Mucosa of descending colon (tissue), 3 donors: Measurements from ENCODE around the gene TRPT1. TPM values are rescaled to one million over a fixed set of nuclear protein-coding genes. Genes with fewer than 3 reads are reported as not detected.
A peak's percentile ranks its signal among the peaks of the same experiment; 100 is the strongest.

Experiments used
- ATAC-seq: fragments of 200-7000 bp; cut with Tn5 transposase; one replicate; pipeline ENCODE4 v1.9.1; 2020; ENCODE audit warnings: mild to moderate bottlenecking, moderate library complexity
- DNase-seq, 3 donors: peaks; one replicate each; pipeline ENCODE4 v3.0.0-alpha.2; 2020
- H3K36me3 ChIP-seq: fragments of 200-600 bp; one replicate; pipeline ENCODE4 v1.8.0; 2021; ENCODE audit warnings: low read depth, mild to moderate bottlenecking
- H3K4me1 ChIP-seq: fragments of 200-600 bp; one replicate; pipeline ENCODE4 v1.8.0; 2021; ENCODE audit warnings: low read depth, mild to moderate bottlenecking
- H3K4me3 ChIP-seq: fragments of 200-600 bp; one replicate; pipeline ENCODE4 v1.8.0; 2021; ENCODE audit warnings: mild to moderate bottlenecking
- H3K9me3 ChIP-seq: fragments of 200-600 bp; one replicate; pipeline ENCODE4 v1.8.0; 2021; ENCODE audit warnings: mild to moderate bottlenecking
- intact Hi-C, 2 donors: fragments of 100-400 bp; cut with DNase I in 1 of 2; cut with micrococcal nuclease in 1 of 2; formaldehyde crosslinking; loops; one replicate each; pipeline versions ENCODE4 v1.11.0 to v1.11.1; 2022; cut with DNase I, micrococcal nuclease
- total RNA-seq, 3 donors: library from RNA; stranded (reverse); fragmentation: NEBNext Ultra II Directional in 2 of 3; extraction: Animal tissue kit (Norgen Biotek cat#: 25700) in 2 of 3; gene quantifications; one replicate each; pipeline versions ENCODE4 v1.2.1 to v1.2.4, GENCODE V29; 2021 to 2023
- TF ChIP-seq, protein P1 (sequence below): fragments of 200-600 bp; IDR thresholded peaks from one replicate; pipeline ENCODE4 v1.8.0; 2022; ENCODE audit warnings: antibody characterized with exemption, mild to moderate bottlenecking
- donor health status: DM: no; HTN: no; CAD: no; lungs with moderate emphysema.
- donor health status: DM: no; HTN: no; CAD: no.
- donor health status: DM: no; HTN: yes; CAD: no.

Gene TRPT1
- total RNA-seq, 3 donors from 2014 or later: 50.6 to 55.1 (median 53.1) TPM

DNA sequence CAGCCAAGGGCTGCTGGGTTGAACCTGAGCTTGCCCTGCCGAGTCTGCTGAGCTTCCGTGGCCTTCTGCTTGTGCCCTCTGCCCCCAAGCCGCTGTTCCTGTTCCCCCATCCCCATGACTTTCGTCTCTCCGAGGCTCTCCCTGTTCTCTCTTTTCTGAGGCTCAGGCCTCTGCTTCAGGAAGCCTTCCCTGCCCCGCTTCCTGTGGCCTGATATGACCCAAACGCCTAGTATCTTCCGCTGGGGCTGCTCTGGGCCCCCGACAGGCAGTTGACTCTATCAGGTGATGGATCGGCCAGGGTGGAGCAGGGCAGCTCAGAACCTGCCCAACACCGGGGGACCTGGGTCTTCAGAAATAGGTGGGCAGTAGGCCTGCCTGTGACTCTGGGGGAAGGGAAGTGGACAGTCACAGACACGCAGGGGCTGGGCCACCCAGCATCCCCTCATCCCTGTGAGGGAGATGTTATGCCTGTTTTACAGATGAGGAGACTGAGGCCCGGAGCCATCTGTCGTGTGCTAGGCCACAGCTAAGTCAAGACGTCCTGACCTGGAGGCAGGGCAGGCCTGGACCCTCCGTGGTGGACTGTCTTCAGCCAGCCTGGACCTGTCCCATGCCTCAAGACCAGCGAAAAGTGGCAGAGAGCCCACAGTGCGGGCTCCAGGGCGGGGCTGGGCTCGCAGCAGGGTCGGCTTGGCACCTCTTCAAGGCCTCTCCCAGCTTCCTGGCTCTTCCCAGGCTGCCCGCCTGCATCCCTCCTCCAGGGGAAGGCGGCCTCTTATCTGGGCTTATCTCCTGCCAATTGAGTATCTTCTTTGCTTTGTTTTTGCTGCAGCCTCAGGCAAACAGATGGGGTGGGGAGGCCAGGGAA, 42.3 kb upstream of the TRPT1 start:
- Histone ChIP-seq H3K4me1 (peaks cover 27% of the 10 kb centered on the region), H3K36me3 (peaks cover 4% of the 10 kb centered on the region), H3K9me3 (no peaks in the 10 kb centered on the region), H3K4me3 (no peak overlapping the region)
- TF ChIP-seq, protein P1, sequence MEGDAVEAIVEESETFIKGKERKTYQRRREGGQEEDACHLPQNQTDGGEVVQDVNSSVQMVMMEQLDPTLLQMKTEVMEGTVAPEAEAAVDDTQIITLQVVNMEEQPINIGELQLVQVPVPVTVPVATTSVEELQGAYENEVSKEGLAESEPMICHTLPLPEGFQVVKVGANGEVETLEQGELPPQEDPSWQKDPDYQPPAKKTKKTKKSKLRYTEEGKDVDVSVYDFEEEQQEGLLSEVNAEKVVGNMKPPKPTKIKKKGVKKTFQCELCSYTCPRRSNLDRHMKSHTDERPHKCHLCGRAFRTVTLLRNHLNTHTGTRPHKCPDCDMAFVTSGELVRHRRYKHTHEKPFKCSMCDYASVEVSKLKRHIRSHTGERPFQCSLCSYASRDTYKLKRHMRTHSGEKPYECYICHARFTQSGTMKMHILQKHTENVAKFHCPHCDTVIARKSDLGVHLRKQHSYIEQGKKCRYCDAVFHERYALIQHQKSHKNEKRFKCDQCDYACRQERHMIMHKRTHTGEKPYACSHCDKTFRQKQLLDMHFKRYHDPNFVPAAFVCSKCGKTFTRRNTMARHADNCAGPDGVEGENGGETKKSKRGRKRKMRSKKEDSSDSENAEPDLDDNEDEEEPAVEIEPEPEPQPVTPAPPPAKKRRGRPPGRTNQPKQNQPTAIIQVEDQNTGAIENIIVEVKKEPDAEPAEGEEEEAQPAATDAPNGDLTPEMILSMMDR: no peak
- intact Hi-C loops: no loop called here
- peak; percentile 10 for ATAC-seq
- peak; percentile 80 to 87 (median 83) for DNase-seq

DNA sequence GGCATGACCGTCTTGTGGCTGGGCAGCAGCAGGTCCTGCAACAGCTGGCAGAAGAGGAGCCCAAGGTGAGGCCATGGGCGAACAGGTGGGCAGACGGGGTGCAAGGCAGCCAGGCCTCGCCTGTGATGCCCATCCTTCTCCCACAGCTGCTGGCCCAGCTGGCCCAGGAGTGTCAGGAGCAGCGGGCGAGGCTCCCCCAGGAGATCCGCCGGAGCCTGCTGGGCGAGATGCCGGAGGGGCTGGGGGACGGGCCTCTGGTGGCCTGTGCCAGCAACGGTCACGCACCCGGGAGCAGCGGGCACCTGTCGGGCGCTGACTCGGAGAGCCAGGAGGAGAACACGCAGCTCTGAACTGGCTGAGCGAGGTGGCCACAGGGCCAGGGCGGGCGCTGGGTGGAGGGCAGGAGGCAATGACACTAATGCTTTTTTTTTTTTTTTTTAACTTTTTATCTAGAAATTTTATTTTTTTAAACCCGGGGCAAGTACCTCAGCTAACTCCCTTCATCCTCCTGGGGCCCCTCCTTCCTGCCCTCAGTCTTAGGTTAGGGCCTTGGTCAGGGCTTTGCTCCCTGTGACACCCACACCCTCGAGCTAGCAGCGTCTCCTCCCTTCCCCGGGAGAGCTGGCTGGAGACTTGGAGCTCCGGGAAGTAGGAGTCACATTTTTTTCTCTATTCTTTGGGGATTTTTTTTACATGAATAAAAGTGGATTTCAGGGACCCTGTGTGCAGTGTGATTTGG, 41.4 kb upstream of the TRPT1 start:
- TF ChIP-seq, protein P1: no peak
- Histone ChIP-seq H3K4me1 (peaks cover 18% of the 10 kb centered on the region), H3K4me3 (no peak overlapping the region), H3K36me3 (peaks cover 4% of the 10 kb centered on the region), H3K9me3 (no peaks in the 10 kb centered on the region)
- ATAC-seq (no peak), DNase-seq (no peak)
- intact Hi-C loops: no loop called here

DNA sequence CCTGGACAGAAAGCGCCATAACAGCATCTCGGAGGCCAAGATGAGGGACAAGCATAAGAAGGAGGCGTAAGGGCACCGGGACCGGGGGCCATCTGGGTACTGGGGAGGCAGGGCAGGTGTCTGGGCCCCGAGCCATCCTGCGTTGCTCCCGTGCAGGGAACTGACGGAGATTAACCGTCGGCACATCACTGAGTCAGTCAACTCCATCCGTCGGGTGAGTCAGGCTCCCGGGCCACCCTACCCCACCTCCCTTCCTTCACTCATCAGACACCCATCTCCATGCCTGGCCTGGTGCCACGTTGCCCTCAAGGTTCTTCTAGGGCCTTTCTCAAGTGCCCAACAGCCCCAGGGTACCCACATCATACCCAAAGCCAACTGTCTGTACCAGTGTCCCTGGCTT, 40.4 kb upstream of the TRPT1 start:
- peaks cover 4% of the 10 kb centered on the region for H3K36me3 ChIP-seq

GRCh38 chr11:64265176-64266160, 39.5 kb upstream of the TRPT1 start:
- peaks cover 11% of the 10 kb centered on the region for H3K4me1 ChIP-seq
- intact Hi-C loops: no loop called here

More for the DNA sequence above, 40.4 kb upstream of the TRPT1 start:
- intact Hi-C loops: no loop called here
- no peak overlapping the region for H3K4me3 ChIP-seq
- peak in 1 of 3 donors; percentile 55 for DNase-seq
- no peaks in the 10 kb centered on the region for H3K9me3 ChIP-seq
- TF ChIP-seq, protein P1: no peak
- H3K4me1 ChIP-seq: peaks cover 11% of the 10 kb centered on the region
- no peak for ATAC-seq

More at GRCh38 chr11:64265176-64266160, 39.5 kb upstream of the TRPT1 start:
- ATAC-seq: no peak
- peaks cover 4% of the 10 kb centered on the region for H3K36me3 ChIP-seq
- no peaks in the 10 kb centered on the region for H3K9me3 ChIP-seq
- TF ChIP-seq, protein P1: no peak
- DNase-seq: peak in 1 of 3 donors; percentile 59
- no peak overlapping the region for H3K4me3 ChIP-seq
